ENCODE results near the gene NT5DC3.

- TF ChIP-seq CTCF (IDR thresholded peaks at IDR 0.05) (no peak), ZNF138 (CRISPR knock-in tag; conservative IDR thresholded peaks at IDR 0.05) (no peak)
Observed at GRCh38 chr12:103766028-103766427, 75.0 kb downstream of the NT5DC3 start.

Data from WTC11 (cell line).